IPS-20b (cell line): ENCODE measurements around the gene CALM1.

Experiments
- H3K27ac ChIP-seq: one replicate; pipeline ENCODE4 v1.5.1; 2013; ENCODE audit warnings: low read length
- H3K27me3 ChIP-seq: 2 replicates; pipeline ENCODE4 v1.6.1; 2013; ENCODE audit warnings: mild to moderate bottlenecking, low read length, inconsistent platforms; ENCODE audit not compliant: insufficient read depth
- H3K36me3 ChIP-seq: 2 replicates; pipeline ENCODE4 v1.6.1; 2013; ENCODE audit warnings: low read depth, mild to moderate bottlenecking, inconsistent platforms, low read length, moderate library complexity; ENCODE audit not compliant: insufficient read depth
- H3K4me1 ChIP-seq: 2 replicates; pipeline ENCODE4 v1.6.1; 2013; ENCODE audit warnings: mild to moderate bottlenecking, control low read depth, inconsistent platforms, low read length, moderate library complexity; ENCODE audit not compliant: insufficient read depth
- H3K4me3 ChIP-seq: 2 replicates; pipeline ENCODE4 v1.5.1; 2013; ENCODE audit warnings: mild to moderate bottlenecking, low read length, inconsistent platforms
- H3K9ac ChIP-seq: 2 replicates; pipeline ENCODE4 v1.6.1; 2013; ENCODE audit warnings: low read depth, mild to moderate bottlenecking, inconsistent platforms, low read length, moderate library complexity
- H3K9me3 ChIP-seq: 2 replicates; pipeline ENCODE4 v1.6.1; 2013; ENCODE audit warnings: mild to moderate bottlenecking, low read depth, low read length, inconsistent platforms; ENCODE audit not compliant: insufficient read depth

CALM1 gene

DNA sequence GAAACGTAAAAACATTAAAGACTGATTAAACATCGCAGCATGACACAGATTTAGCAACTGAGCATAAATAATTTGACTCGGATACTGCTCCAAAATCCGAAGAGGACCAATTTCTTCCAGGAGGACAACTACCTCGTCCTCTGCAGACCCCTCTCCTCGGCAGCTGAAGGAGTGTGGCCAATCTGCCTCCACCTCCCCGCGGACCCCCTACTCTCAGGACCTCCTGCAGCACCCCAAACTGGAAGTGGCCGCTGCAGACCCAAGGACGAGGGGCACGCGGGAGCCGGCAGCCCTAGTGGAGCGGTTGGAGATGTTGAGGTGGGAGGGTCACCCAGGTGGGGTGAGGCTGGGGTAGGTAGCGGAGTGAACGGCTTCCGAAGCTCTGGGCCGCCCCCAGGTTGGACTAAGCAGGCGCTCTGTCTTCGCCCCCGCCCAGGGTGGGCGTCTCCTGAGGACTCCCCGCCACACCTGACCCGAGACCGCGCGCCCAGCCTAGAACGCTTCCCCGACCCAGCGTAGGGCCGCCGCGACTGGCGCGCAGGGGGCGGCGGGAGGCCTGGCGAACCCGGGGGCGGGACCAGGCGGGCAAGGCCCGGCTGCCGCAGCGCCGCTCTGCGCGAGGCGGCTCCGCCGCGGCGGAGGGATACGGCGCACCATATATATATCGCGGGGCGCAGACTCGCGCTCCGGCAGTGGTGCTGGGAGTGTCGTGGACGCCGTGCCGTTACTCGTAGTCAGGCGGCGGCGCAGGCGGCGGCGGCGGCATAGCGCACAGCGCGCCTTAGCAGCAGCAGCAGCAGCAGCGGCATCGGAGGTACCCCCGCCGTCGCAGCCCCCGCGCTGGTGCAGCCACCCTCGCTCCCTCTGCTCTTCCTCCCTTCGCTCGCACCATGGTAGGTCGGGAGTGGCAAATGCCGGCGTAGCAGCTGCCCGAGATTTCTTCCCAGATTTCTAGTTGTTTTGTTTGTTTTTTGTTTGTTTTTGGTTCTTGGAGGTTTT, at the start of gene CALM1:
TSS of gene CALM1 (plus strand) at position 689 of the 999 bp plus-strand sequence. CDS start at position 891, 202 bp downstream.
- peaks cover 19% of the 10 kb centered on the region for H3K36me3 ChIP-seq
- no peaks in the 10 kb centered on the region for H3K9me3 ChIP-seq

GRCh38 chr14:90348270-90348669, 48.6 kb upstream of the CALM1 start:
- Histone ChIP-seq H3K27ac (no peak overlapping the region), H3K27me3 (no peaks in the 10 kb centered on the region), H3K9me3 (no peaks in the 10 kb centered on the region), H3K4me1 (peaks cover 9% of the 10 kb centered on the region; the same call in 1 of the 2 replicates), H3K4me3 (no peak overlapping the region), H3K9ac (no peak overlapping the region), H3K36me3 (no peaks in the 10 kb centered on the region)

More for the DNA sequence above, at the start of gene CALM1:
- peak within 1 kb of the TSS; percentile 91; the same call in 1 of the 2 replicates for H3K9ac ChIP-seq
- peak within 1 kb of the TSS; percentile 17 for H3K27ac ChIP-seq
- peak within 1 kb of the TSS; percentile 98 for H3K4me3 ChIP-seq
- H3K4me1 ChIP-seq = peaks cover 14% of the 10 kb centered on the region; the same call in 1 of the 2 replicates
- H3K27me3 ChIP-seq = peaks cover 12% of the 10 kb centered on the region

- H3K27me3 ChIP-seq = no peaks in the 10 kb centered on the region
- H3K9ac ChIP-seq = no peak overlapping the region
- H3K27ac ChIP-seq = no peak overlapping the region
- no peak overlapping the region for H3K4me3 ChIP-seq
- peaks cover 9% of the 10 kb centered on the region; the same call in 1 of the 2 replicates for H3K4me1 ChIP-seq
- no peaks in the 10 kb centered on the region for H3K9me3 ChIP-seq
- no peaks in the 10 kb centered on the region for H3K36me3 ChIP-seq
These were observed 47.1 kb upstream of the CALM1 start for GRCh38 chr14:90349739-90350138.

DNA sequence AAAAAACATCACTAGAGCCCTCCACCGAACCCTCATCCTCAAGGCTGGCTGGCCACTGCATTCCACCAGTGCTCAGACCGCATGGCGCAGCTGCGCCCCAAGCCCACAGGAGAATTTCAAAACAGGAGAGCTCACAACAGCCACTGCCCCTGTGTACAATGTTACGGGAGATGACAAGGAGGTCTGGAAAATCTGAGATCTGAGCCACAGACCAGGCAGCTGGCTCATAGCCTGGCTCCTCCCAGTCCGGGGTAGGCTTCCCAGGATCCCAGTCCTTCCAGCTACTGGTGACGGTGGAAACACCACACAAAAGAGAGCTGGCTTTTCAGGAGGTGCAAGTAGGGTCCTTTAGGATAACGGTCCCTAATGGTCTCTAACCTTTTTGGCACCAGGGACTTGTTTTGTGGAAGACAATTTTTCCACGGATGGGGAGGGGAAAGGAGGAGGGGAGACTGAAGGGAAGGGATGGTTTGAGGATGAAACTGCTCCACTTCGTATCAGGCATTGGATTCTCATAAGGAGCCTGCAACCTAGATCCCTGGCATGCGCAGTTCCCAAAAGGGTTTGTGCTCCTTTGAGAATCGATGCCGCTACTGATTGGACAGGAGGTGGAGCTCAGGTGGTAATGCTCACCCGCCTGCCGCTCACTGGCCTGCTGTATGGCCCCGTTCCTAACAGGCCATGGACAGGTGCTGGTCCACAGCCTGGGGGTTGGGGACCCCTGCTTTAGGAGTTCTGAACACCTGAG, 42.1 kb upstream of the CALM1 start:
- H3K36me3 ChIP-seq = no peaks in the 10 kb centered on the region
- H3K9me3 ChIP-seq = no peaks in the 10 kb centered on the region
- peaks cover 2% of the 10 kb centered on the region; the same call in 1 of the 2 replicates for H3K4me1 ChIP-seq
- H3K9ac ChIP-seq = no peak overlapping the region
- no peak overlapping the region for H3K27ac ChIP-seq
- no peak overlapping the region for H3K4me3 ChIP-seq
- no peaks in the 10 kb centered on the region for H3K27me3 ChIP-seq

GRCh38 chr14:90355540-90356518, 41.0 kb upstream of the CALM1 start:
- Histone ChIP-seq H3K36me3 (no peaks in the 10 kb centered on the region), H3K4me3 (no peak overlapping the region), H3K9me3 (no peaks in the 10 kb centered on the region), H3K4me1 (no peaks in the 10 kb centered on the region), H3K9ac (no peak overlapping the region), H3K27ac (no peak overlapping the region), H3K27me3 (no peaks in the 10 kb centered on the region)

DNA sequence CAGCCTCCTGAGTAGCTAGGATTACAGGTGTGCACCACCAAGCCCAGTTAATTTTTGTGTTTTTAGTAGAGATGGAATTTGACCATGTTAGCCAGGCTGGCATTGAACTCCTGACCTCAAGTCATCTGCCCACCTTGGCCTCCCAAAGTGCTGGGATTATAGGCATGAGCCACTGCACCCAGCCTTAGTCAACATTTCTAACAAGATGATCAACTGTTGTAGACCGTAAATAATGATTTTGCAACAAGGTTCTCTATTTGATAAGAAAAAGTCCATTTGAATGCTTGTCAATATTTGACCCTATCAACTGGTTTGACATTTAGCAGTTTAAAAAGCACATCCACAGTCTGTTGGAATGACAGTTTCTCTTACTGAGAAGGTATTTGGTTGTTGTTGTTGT, 39.9 kb upstream of the CALM1 start:
- H3K9me3 ChIP-seq = no peaks in the 10 kb centered on the region
- no peak overlapping the region for H3K9ac ChIP-seq
- no peak overlapping the region for H3K4me3 ChIP-seq
- no peak overlapping the region for H3K27ac ChIP-seq
- H3K27me3 ChIP-seq = no peaks in the 10 kb centered on the region
- no peaks in the 10 kb centered on the region for H3K36me3 ChIP-seq
- no peaks in the 10 kb centered on the region for H3K4me1 ChIP-seq

GRCh38 chr14:90358359-90358758, 38.5 kb upstream of the CALM1 start:
- H3K9ac ChIP-seq = no peak overlapping the region
- no peaks in the 10 kb centered on the region for H3K36me3 ChIP-seq
- H3K27ac ChIP-seq = no peak overlapping the region

DNA sequence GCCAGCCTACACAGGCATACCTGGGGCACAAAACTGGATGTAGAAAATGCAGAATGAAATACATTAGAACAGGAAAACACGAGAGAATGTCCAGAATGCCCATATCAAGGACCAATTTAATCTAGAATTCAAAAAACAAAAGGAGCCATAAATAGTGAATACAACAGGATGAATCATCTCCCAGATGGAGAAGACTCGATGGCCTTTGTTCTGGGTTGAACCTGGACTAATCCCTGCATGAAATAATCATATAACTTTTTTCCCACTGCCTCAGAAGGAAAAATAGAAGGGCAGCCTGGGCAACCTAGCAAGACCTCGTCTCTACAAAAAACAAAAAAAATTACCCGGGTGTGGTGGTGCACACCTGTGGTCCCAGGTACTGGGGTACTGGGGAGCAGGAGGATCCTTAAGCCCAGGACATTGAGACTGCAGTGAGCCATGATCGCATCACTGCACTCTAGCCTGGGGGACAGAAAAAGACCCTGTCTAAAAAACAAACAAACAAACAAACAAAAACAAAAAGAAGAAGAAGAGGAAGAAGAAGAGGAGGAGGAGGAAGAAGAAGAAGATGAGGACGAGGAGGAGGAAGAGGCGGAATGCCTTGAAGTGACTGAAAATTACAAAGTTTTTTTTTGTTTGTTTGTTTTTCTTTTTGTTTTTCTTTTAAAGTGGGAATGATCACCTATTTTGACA, 34.8 kb upstream of the CALM1 start:
- no peak overlapping the region for H3K9ac ChIP-seq
- no peaks in the 10 kb centered on the region for H3K27me3 ChIP-seq
- H3K4me3 ChIP-seq = no peak overlapping the region
- H3K4me1 ChIP-seq = no peaks in the 10 kb centered on the region
- H3K36me3 ChIP-seq = no peaks in the 10 kb centered on the region
- H3K27ac ChIP-seq = no peak overlapping the region
- H3K9me3 ChIP-seq = no peaks in the 10 kb centered on the region

More at GRCh38 chr14:90358359-90358758, 38.5 kb upstream of the CALM1 start:
- H3K4me3 ChIP-seq = no peak overlapping the region
- H3K9me3 ChIP-seq = no peaks in the 10 kb centered on the region
- H3K4me1 ChIP-seq = no peaks in the 10 kb centered on the region
- no peaks in the 10 kb centered on the region for H3K27me3 ChIP-seq

DNA sequence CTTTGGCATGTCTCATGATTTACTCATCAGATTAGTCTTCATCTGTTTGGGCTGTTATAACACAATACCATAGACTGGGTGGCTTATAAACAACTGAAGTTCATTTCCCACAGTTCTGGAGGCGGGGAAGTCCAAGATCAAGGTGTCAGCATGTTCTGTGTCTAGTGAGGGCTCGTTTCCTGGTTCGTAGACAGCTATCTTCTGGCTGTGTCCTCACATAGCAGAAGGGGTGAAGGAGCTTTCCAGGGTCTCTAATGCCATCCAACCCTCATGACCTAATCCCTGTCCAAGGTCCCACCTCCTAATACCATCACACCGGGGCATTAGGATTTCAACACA, 34.3 kb upstream of the CALM1 start:
- H3K27me3 ChIP-seq = no peaks in the 10 kb centered on the region
- no peak overlapping the region for H3K9ac ChIP-seq
- no peaks in the 10 kb centered on the region for H3K9me3 ChIP-seq
- no peak overlapping the region for H3K4me3 ChIP-seq
- no peaks in the 10 kb centered on the region for H3K36me3 ChIP-seq
- no peak overlapping the region for H3K27ac ChIP-seq
- H3K4me1 ChIP-seq = no peaks in the 10 kb centered on the region

GRCh38 chr14:90368946-90369721, 27.7 kb upstream of the CALM1 start:
- H3K4me1 ChIP-seq = no peaks in the 10 kb centered on the region
- no peaks in the 10 kb centered on the region for H3K36me3 ChIP-seq
- H3K9ac ChIP-seq = no peak overlapping the region
- H3K4me3 ChIP-seq = no peak overlapping the region
- no peaks in the 10 kb centered on the region for H3K27me3 ChIP-seq
- no peaks in the 10 kb centered on the region for H3K9me3 ChIP-seq
- no peak overlapping the region for H3K27ac ChIP-seq
